H1 (cell line): ENCODE measurements around the gene LMBR1. TPM values are rescaled to one million over a fixed set of nuclear protein-coding genes. Genes with fewer than 3 reads are reported as not detected.

Experiments used
- CTCF ChIA-PET: fragments of 300-600 bp; sonication (Branson Sonifier 250); formaldehyde crosslinking; loops from one replicate; lab custom pipeline; 2021; ENCODE audit not compliant: partially characterized antibody; lab: Charles Lee
- POLR2A ChIA-PET: fragments of 300-600 bp; sonication (Branson Sonifier 250); formaldehyde crosslinking; loops from one replicate; lab custom pipeline; 2021; ENCODE audit warnings: inconsistent platforms; ENCODE audit not compliant: partially characterized antibody; lab: Charles Lee
- DNase-seq, 2 experiments: peaks; one replicate each; pipeline versions ENCODE4 v3.0.0 to v3.0.0-alpha.2; 2010 to 2022; ENCODE audit warnings: low spot score in 2 of 2, low read depth in 1 of 2, mixed read lengths in 1 of 2
- FAIRE-seq: peaks from 2 replicates; lab custom pipeline; 2011; peaks lifted over from hg19 to GRCh38; lab: Jason Lieb, UNC
- H2AFZ ChIP-seq: 2 replicates; pipeline ENCODE4 v1.8.1; 2012; ENCODE audit warnings: low read length, inconsistent platforms
- H2AK5ac ChIP-seq: 2 replicates; pipeline ENCODE4 v1.6.1; 2013; ENCODE audit warnings: low read depth, low read length
- H2BK120ac ChIP-seq: replicated peaks from 2 replicates; pipeline ENCODE3; 2013; ENCODE audit warnings: low read depth, low read length, inconsistent platforms
- H2BK12ac ChIP-seq: 2 replicates; pipeline ENCODE4 v1.6.1; 2013; ENCODE audit warnings: low read depth, low read length
- H2BK15ac ChIP-seq: 2 replicates; pipeline ENCODE4 v1.6.1; 2013; ENCODE audit warnings: low read length
- H2BK20ac ChIP-seq: 2 replicates; pipeline ENCODE4 v1.6.1; 2013; ENCODE audit warnings: low read length
- H2BK5ac ChIP-seq: 2 replicates; pipeline ENCODE4 v1.6.1; 2013; ENCODE audit warnings: low read depth, low read length
- H3K14ac ChIP-seq: 2 replicates; pipeline ENCODE4 v1.6.1; 2013; ENCODE audit warnings: inconsistent platforms; ENCODE audit not compliant: insufficient read length
- H3K18ac ChIP-seq: 2 replicates; pipeline ENCODE4 v1.6.1; 2013; ENCODE audit warnings: low read length; ENCODE audit errors: extremely low read depth
- H3K23ac ChIP-seq: 2 replicates; pipeline ENCODE4 v1.6.1; 2013; ENCODE audit warnings: inconsistent platforms; ENCODE audit not compliant: insufficient read length
- H3K23me2 ChIP-seq: 2 replicates; pipeline ENCODE4 v1.6.1; 2013; ENCODE audit warnings: low read depth, low read length
- H3K27ac ChIP-seq: 2 replicates; pipeline ENCODE4 v1.6.1; 2011; ENCODE audit warnings: low read depth, low read length, inconsistent platforms
- H3K27me3 ChIP-seq, 4 experiments: replicated peaks in 1 of 4; 1 replicate in 1 of 4; 2 replicates in 3 of 4; pipeline versions ENCODE4 v1.6.1 to v1.8.1; 2011 to 2013; ENCODE audit warnings: low read length in 3 of 4, mild to moderate bottlenecking in 3 of 4, inconsistent platforms in 2 of 4, mixed read lengths in 2 of 4, moderate library complexity in 1 of 4; ENCODE audit not compliant: control insufficient read depth in 3 of 4, insufficient read depth in 3 of 4; ENCODE audit errors: extremely low read depth in 1 of 4
- H3K36me3 ChIP-seq, 4 experiments: 2 replicates each; pipeline versions ENCODE4 v1.6.1 to v1.8.1; 2011 to 2013; ENCODE audit warnings: mild to moderate bottlenecking in 4 of 4, low read length in 3 of 4, moderate library complexity in 2 of 4, control low read depth in 1 of 4, inconsistent platforms in 1 of 4; ENCODE audit not compliant: insufficient read depth in 4 of 4, control insufficient read depth in 2 of 4
- H3K4ac ChIP-seq: replicated peaks from 2 replicates; pipeline ENCODE3; 2013; ENCODE audit warnings: low read length, low read depth, mixed read lengths, inconsistent platforms; ENCODE audit not compliant: insufficient read length
- H3K4me1 ChIP-seq, 4 experiments: replicated peaks in 1 of 4; 1 replicate in 1 of 4; 2 replicates in 3 of 4; pipeline versions ENCODE4 v1.6.1 to v1.8.1; 2011 to 2013; ENCODE audit warnings: low read length in 3 of 4, inconsistent platforms in 2 of 4, mixed read lengths in 1 of 4; ENCODE audit not compliant: insufficient read depth in 4 of 4, control insufficient read depth in 3 of 4
- H3K4me2 ChIP-seq, 2 experiments: 2 replicates each; pipeline versions ENCODE4 v1.6.1 to v1.8.1; 2011 to 2013; ENCODE audit warnings: low read depth in 2 of 2, low read length in 2 of 2, control low read depth in 1 of 2, inconsistent platforms in 1 of 2, mild to moderate bottlenecking in 1 of 2; ENCODE audit not compliant: insufficient read depth in 1 of 2
- H3K4me3 ChIP-seq, 4 experiments: fragments of 200-600, 300-600 bp in 1 of 4; sonication (generic), shearing (Covaris generic), sonication (Bioruptor Twin) in 1 of 4; 2 replicates each; pipeline versions ENCODE4 v1.5.1 to v1.8.1; 2011 to 2016; ENCODE audit warnings: low read length in 4 of 4, low read depth in 3 of 4, control low read depth in 2 of 4, inconsistent platforms in 2 of 4, mild to moderate bottlenecking in 2 of 4, mixed read lengths in 1 of 4, moderate library complexity in 1 of 4; ENCODE audit not compliant: insufficient read depth in 2 of 4; ENCODE audit errors: extremely low read depth in 1 of 4
- H3K56ac ChIP-seq: replicated peaks from 2 replicates; pipeline ENCODE3; 2013; ENCODE audit warnings: low read depth, mild to moderate bottlenecking, mixed read lengths, low read length, inconsistent platforms; ENCODE audit not compliant: insufficient read length
- H3K79me1 ChIP-seq: 2 replicates; pipeline ENCODE4 v1.6.1; 2013; ENCODE audit warnings: low read depth, low read length, control low read depth
- H3K79me2 ChIP-seq, 2 experiments: 2 replicates each; pipeline versions ENCODE4 v1.6.1 to v1.8.1; 2012 to 2013; ENCODE audit warnings: low read length in 2 of 2, mild to moderate bottlenecking in 2 of 2, inconsistent platforms in 1 of 2; ENCODE audit not compliant: insufficient read depth in 2 of 2, control insufficient read depth in 1 of 2
- H3K9ac ChIP-seq, 4 experiments: replicated peaks in 1 of 4; 1 replicate in 1 of 4; 2 replicates in 3 of 4; pipeline versions ENCODE4 v1.6.1 to v1.8.1; 2011 to 2013; ENCODE audit warnings: low read depth in 3 of 4, low read length in 3 of 4, control low read depth in 2 of 4, mild to moderate bottlenecking in 2 of 4, moderate library complexity in 2 of 4, inconsistent platforms in 1 of 4; ENCODE audit errors: extremely low read depth in 1 of 4
- H3K9me3 ChIP-seq, 2 experiments: 2 replicates each; pipeline versions ENCODE4 v1.6.1 to v1.8.1; 2012 to 2013; ENCODE audit warnings: mild to moderate bottlenecking in 2 of 2, moderate library complexity in 2 of 2, control low read depth in 1 of 2, inconsistent platforms in 1 of 2, low read depth in 1 of 2, low read length in 1 of 2, mixed read lengths in 1 of 2; ENCODE audit not compliant: insufficient read depth in 2 of 2
- H4K20me1 ChIP-seq, 2 experiments: replicated peaks in 1 of 2; 2 replicates each; pipeline versions ENCODE3 to v1.8.1; 2011 to 2013; ENCODE audit warnings: inconsistent platforms in 2 of 2, low read length in 2 of 2, mild to moderate bottlenecking in 1 of 2; ENCODE audit not compliant: insufficient read depth in 2 of 2, control insufficient read depth in 1 of 2
- H4K5ac ChIP-seq: 2 replicates; pipeline ENCODE4 v1.6.1; 2013; ENCODE audit warnings: low read length, low read depth, mixed read lengths, inconsistent platforms; ENCODE audit not compliant: insufficient read length
- H4K8ac ChIP-seq: 2 replicates; pipeline ENCODE4 v1.8.0; 2013; ENCODE audit warnings: mild to moderate bottlenecking, moderate library complexity, low read length, inconsistent platforms; ENCODE audit not compliant: insufficient read depth; ENCODE audit errors: extremely low read depth
- H4K91ac ChIP-seq: replicated peaks from 2 replicates; pipeline ENCODE3; 2013; ENCODE audit warnings: low read length, mixed read lengths, inconsistent platforms; ENCODE audit not compliant: insufficient read length
- CHD2 ChIP-seq: IDR thresholded peaks from 2 replicates; pipeline ENCODE4 v1.6.1; 2012; ENCODE audit warnings: low read length, improper control_type of control experiment
- JUN ChIP-seq: IDR thresholded peaks from 2 replicates; pipeline ENCODE4 v1.6.1; 2011; ENCODE audit warnings: low read depth, mild to moderate bottlenecking, improper control_type of control experiment, low read length
- KDM4A ChIP-seq: IDR thresholded peaks from one replicate; pipeline ENCODE4 v1.7.1; 2012; ENCODE audit warnings: low read depth, mild to moderate bottlenecking, moderate library complexity, low read length, inconsistent platforms; ENCODE audit not compliant: severe bottlenecking
- KDM5A ChIP-seq: fragments of 200-600 bp; IDR thresholded peaks from 2 replicates; pipeline ENCODE4 v1.7.1; 2012; ENCODE audit warnings: mild to moderate bottlenecking, low read length, inconsistent platforms, mixed read lengths
- PHF8 ChIP-seq: fragments of 200-600 bp; sonication (generic); conservative IDR thresholded peaks from 2 replicates; pipeline ENCODE4 v1.7.1; 2012; ENCODE audit warnings: low read depth, mild to moderate bottlenecking, inconsistent platforms, low read length, moderate library complexity
- POU5F1 ChIP-seq: IDR thresholded peaks from 2 replicates; pipeline ENCODE4 v1.6.1; 2011; ENCODE audit warnings: low read depth, mild to moderate bottlenecking, low read length, moderate library complexity
- SIRT6 ChIP-seq: IDR thresholded peaks from one replicate; pipeline ENCODE4 v1.7.1; 2012; ENCODE audit warnings: low read length, inconsistent platforms
- SRF ChIP-seq: IDR thresholded peaks from 2 replicates; pipeline ENCODE4 v1.6.1; 2011; ENCODE audit warnings: mild to moderate bottlenecking, low read depth, low read length, moderate library complexity
- WGBS, 2 experiments: shearing (Covaris generic) in 1 of 2; methylation state at CpG; one replicate each; pipeline versions ENCODE4 v1.1.6 to v1.1.7; 2013 to 2015; ENCODE audit warnings: low lambda C conversion rate in 2 of 2, mixed read lengths in 2 of 2, inconsistent platforms in 1 of 2, low coverage in 1 of 2, missing lambda C conversion rate in 1 of 2; ENCODE audit not compliant: insufficient replicate concordance in 2 of 2, insufficient coverage in 1 of 2, insufficient read length in 1 of 2; ENCODE audit errors: extremely low coverage in 1 of 2, missing lambda C conversion rate in 1 of 2; 5-methylcytosine and 5-hydroxymethylcytosine counted together
- polyA plus RNA-seq, 7 experiments: library from polyadenylated mRNA; depleted of rRNA in 3 of 7; stranded (reverse) in 5 of 7; unstranded in 2 of 7; fragments of >200 nt in 5 of 7; fragments of 200-250 nt in 2 of 7; gene quantifications; 1 replicate in 5 of 7; 2 replicates in 1 of 7; 4 replicates in 1 of 7; pipeline versions ENCODE4 v1.2.1 to v1.2.3, GENCODE V29; 2011 to 2013; ENCODE audit warnings: missing spikeins in 2 of 7, mixed read lengths in 2 of 7
- total RNA-seq: library from RNA; stranded (reverse); fragmentation: NEBNext Ultra II Directional; extraction: Animal tissue kit (Norgen Biotek cat#: 25700); gene quantifications from 2 replicates; pipeline ENCODE4 v1.2.1, GENCODE V29; 2021

Gene LMBR1
- total and polyA plus RNA-seq, 2 of the 8 experiments (the other 6 are each of a cell fraction or from before 2014, with no cell fraction given): 15.1 to 70.4 TPM

DNA sequence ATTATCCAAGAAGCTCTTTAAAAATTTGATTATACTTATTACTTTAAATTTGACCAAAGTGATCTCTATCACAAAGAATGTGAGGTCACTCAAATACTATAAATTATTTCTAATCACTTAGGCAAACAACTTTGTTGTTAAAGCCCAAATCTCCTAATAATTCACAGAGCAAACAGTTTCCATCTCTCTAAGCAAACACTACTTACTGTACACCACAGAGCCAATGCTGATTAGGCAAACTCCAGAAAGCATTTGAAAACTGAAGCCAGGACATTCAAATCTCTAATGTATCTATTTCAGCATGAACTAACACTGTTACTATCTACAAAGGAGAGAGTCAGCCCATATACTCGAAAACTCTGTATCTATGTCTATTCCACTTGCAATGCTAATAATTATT lies 145.3 kb downstream of the LMBR1 start:
- Histone ChIP-seq H3K56ac (no peak overlapping the region), H3K27me3 (no peaks in the 10 kb centered on the region)
- WGBS, 2 experiments: 93% methylated on average over 1 of the region's 1 CpG; no CpG with 5 or more reads in 1 of the 2 experiments
- TF ChIP-seq KDM4A (no peak), POU5F1 (no peak), KDM5A (no peak), JUN (no peak), CHD2 (no peak), SRF (no peak), PHF8 (no peak), SIRT6 (no peak)
- TF ChIP-seq, all 59 proteins: peak for 0
- Histone ChIP-seq H3K4me1 (peaks cover 0 to under 1% (median 0%) of the 10 kb centered on the region in 4 experiments; a peak in 1 of 7 replicates), H3K4ac (no peak overlapping the region), H3K9me3 (no peaks in the 10 kb centered on the region), H3K4me2 (no peak overlapping the region), H3K4me3 (no peak overlapping the region), H4K8ac (no peak overlapping the region), H2BK15ac (no peak overlapping the region), H3K36me3 (no peaks in the 10 kb centered on the region), H2BK20ac (no peak overlapping the region), H2BK5ac (no peak overlapping the region), H4K5ac (no peak overlapping the region), H4K20me1 (peaks cover 0 to 2% of the 10 kb centered on the region in 2 experiments), H3K79me1 (peaks cover 4% of the 10 kb centered on the region; the same call in 1 of the 2 replicates), H2AFZ (no peak overlapping the region), H3K79me2 (peaks cover 0 to 2% of the 10 kb centered on the region in 2 experiments; a peak in 1 of 4 replicates), H3K23ac (no peak overlapping the region), H4K91ac (no peak overlapping the region), H2BK120ac (no peak overlapping the region), H3K14ac (no peak overlapping the region), H2AK5ac (no peak overlapping the region), H2BK12ac (no peak overlapping the region), H3K18ac (no peak overlapping the region), H3K23me2 (no peaks in the 10 kb centered on the region), H3K9ac (no peak overlapping the region), H3K27ac (no peak overlapping the region)
- FAIRE-seq (no peak), DNase-seq (no peak)
- POLR2A ChIA-PET: interaction anchor here (0.6 kb wide), 1 partner anchor 83 kb away, joined by 3 read pairs; no protein-coding TSS in a partner anchor
- CTCF ChIA-PET: interaction anchor here (0.9 to 2.8 kb wide), 2 partner anchors 9 to 28 kb away, joined by 4 to 6 read pairs; no protein-coding TSS in a partner anchor
